Stimulated activated naive CD8-positive, alpha-beta T cell treated with anti-CD3 and anti-CD28 coated beads, Interleukin-15, amount 100 ng/mL, for 72 hours (primary cell): Measurements from ENCODE around the gene SAMD10.
"Not testable (repeated sequence)": the region's sequence is repeated elsewhere in the genome, so short reads cannot be mapped to it uniquely, and the experiment has no call there.

ENCODE experiments used
- ATAC-seq: fragments of 150-1000 bp; cut with Tn5 transposase; 2 replicates; pipeline ENCODE4 v1.10.0; 2021; ENCODE audit warnings: mild to moderate bottlenecking, moderate library complexity
- DNase-seq, 2 donors: peaks; one replicate each; pipeline ENCODE4 v3.0.0; 2021 to 2022
- H3K27ac Mint-ChIP-seq, 2 donors: one replicate each; pipeline ENCODE4 v1.8.0; 2022; ENCODE audit warnings: mild to moderate bottlenecking in 2 of 2, mixed read lengths in 2 of 2, moderate library complexity in 2 of 2
- H3K27me3 Mint-ChIP-seq: one replicate; pipeline ENCODE4 v1.8.0; 2022; ENCODE audit warnings: mixed read lengths
- H3K4me1 Mint-ChIP-seq: one replicate; pipeline ENCODE4 v1.8.0; 2022; ENCODE audit warnings: mild to moderate bottlenecking, mixed read lengths
- H3K4me3 Mint-ChIP-seq, 2 donors: one replicate each; pipeline ENCODE4 v1.8.0; 2022; ENCODE audit warnings: mild to moderate bottlenecking in 2 of 2, mixed read lengths in 2 of 2, moderate library complexity in 1 of 2
- H3K9me3 Mint-ChIP-seq, 2 donors: one replicate each; pipeline ENCODE4 v1.8.0; 2022; ENCODE audit warnings: mixed read lengths in 2 of 2

The SAMD10 gene

GRCh38 chr20:63930971-63931553 is 48.4 kb downstream of the SAMD10 start:
- Mint-ChIP-seq H3K4me3 (no peak overlapping the region), H3K9me3 (no peaks in the 10 kb centered on the region), H3K4me1 (peaks cover 5% of the 10 kb centered on the region), H3K27ac (peak overlapping the region in 1 of 2 donors; percentile 78), H3K27me3 (no peaks in the 10 kb centered on the region)
- DNase-seq (no peak), ATAC-seq (no peak)

- not testable (repeated sequence) for H3K27ac Mint-ChIP-seq, H3K4me1 Mint-ChIP-seq, H3K4me3 Mint-ChIP-seq, ATAC-seq, H3K27me3 Mint-ChIP-seq, H3K9me3 Mint-ChIP-seq, DNase-seq
Measured at GRCh38 chr20:63929473-63929883, 50.0 kb downstream of the SAMD10 start.

GRCh38 chr20:63929071-63929470 is 50.4 kb downstream of the SAMD10 start:
- H3K27ac Mint-ChIP-seq: peak overlapping the region in 1 of 2 donors; percentile 63
- no peak for DNase-seq
- no peaks in the 10 kb centered on the region for H3K9me3 Mint-ChIP-seq
- H3K4me1 Mint-ChIP-seq: peaks cover 7% of the 10 kb centered on the region
- no peak overlapping the region for H3K4me3 Mint-ChIP-seq
- H3K27me3 Mint-ChIP-seq: no peaks in the 10 kb centered on the region
- no peak for ATAC-seq

DNA sequence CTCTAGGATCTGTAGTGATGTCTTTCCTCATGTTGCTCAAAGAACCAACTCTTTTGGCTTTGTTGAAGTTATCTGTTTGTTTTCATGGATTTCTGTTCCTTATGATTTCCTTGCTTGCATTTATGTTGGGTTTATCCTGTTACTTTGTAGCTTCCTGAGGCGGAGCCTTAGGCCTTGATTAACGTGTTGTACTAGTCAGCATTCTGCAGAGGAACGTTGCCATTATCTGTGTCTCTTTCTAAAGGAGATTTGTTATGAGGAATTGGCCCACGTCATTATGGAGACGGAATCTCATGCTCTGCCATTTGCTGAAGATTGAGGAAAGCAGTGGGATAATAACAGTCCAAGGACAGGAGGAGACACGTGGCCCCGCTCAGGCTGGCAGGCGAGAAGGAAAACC is 53.1 kb downstream of the SAMD10 start:
- ATAC-seq: no peak
- Mint-ChIP-seq H3K4me1 (peaks cover 7% of the 10 kb centered on the region), H3K27me3 (no peaks in the 10 kb centered on the region), H3K27ac (no peak overlapping the region), H3K4me3 (no peak overlapping the region), H3K9me3 (no peaks in the 10 kb centered on the region)
- no peak for DNase-seq

GRCh38 chr20:63924241-63924640 is 55.2 kb downstream of the SAMD10 start:
- Mint-ChIP-seq H3K9me3 (no peaks in the 10 kb centered on the region), H3K27me3 (no peaks in the 10 kb centered on the region), H3K27ac (no peak overlapping the region), H3K4me3 (no peak overlapping the region), H3K4me1 (peaks cover 7% of the 10 kb centered on the region)
- no peak for DNase-seq
- no peak for ATAC-seq
